Prostate gland (tissue), 2 donors: ENCODE data around the gene STAT1.

Experiments
- CTCF ChIP-seq, 4 experiments: fragments of 200-600 bp in 2 of 4; fragments of 450-650 bp in 2 of 4; sonication (generic) in 2 of 4; IDR thresholded peaks; 1 replicate in 3 of 4; 2 replicates in 1 of 4; pipeline ENCODE4 v1.5.1; 2016 to 2019; ENCODE audit warnings: antibody characterized with exemption in 4 of 4, mild to moderate bottlenecking in 2 of 4, moderate library complexity in 2 of 4
- POLR2A ChIP-seq: fragments of 450-650 bp; IDR thresholded peaks from one replicate; pipeline ENCODE4 v1.6.1; 2016; ENCODE audit warnings: antibody characterized with exemption, mild to moderate bottlenecking
- POLR2AphosphoS5 ChIP-seq: sonication (generic); formaldehyde crosslinking; IDR thresholded peaks from one replicate; pipeline ENCODE4 v1.6.1; 2017; ENCODE audit warnings: antibody characterized with exemption

DNA sequence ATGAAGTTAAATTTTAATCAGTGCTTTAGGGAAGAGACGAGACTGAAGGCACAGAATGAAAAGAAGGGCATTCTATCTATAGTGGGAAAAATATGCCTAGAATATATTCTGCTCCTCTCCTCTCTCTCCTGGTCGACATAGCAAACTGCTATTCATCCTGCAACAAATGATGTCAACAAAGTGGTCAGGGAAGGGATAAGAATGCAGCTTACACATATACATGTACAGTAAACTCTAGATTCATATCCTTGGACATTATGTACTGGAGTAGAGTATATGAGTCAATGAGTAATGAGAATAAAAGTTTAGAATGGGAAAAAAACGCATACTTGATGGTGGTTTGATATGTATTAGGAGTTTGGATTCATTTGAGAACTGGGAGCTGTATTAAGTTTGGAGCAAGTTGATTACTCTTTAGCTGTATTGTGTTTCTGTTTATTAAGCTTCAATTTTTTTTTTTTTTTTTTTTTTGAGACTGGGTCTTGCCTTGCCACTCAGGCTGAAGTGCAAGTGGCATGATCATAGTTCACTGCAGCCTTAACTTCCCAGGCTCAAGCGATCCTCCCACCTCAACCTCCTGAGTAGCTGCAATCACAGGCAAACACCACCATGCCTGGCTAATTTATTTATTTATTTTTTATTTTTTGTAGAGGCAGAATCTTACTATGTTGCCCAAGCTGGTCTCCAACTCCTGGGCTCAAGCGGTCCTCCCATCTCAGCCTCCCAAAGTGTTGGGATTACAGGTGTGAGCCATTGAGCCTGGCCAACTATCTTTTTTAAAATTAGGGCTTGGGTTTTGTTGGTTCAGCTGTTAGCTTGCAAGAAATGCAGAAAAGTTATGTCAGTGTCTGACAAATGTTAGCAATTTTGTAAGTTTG is 53.8 kb downstream of the STAT1 start:
- TF ChIP-seq POLR2A: no peak
- TF ChIP-seq CTCF (IDR thresholded peaks at IDR 0.05): no peak
- no peak for TF ChIP-seq POLR2AphosphoS5
